ENCODE results near the gene USP31. TPM values are rescaled to one million over a fixed set of nuclear protein-coding genes. Genes with fewer than 3 reads are reported as not detected.

The USP31 gene
- total RNA-seq, 1 experiment from 2014 or later: 23.6 TPM

GRCh38 chr16:23132775-23133463 lies 16.3 kb downstream of the USP31 start:
- TF ChIP-seq, protein P1, sequence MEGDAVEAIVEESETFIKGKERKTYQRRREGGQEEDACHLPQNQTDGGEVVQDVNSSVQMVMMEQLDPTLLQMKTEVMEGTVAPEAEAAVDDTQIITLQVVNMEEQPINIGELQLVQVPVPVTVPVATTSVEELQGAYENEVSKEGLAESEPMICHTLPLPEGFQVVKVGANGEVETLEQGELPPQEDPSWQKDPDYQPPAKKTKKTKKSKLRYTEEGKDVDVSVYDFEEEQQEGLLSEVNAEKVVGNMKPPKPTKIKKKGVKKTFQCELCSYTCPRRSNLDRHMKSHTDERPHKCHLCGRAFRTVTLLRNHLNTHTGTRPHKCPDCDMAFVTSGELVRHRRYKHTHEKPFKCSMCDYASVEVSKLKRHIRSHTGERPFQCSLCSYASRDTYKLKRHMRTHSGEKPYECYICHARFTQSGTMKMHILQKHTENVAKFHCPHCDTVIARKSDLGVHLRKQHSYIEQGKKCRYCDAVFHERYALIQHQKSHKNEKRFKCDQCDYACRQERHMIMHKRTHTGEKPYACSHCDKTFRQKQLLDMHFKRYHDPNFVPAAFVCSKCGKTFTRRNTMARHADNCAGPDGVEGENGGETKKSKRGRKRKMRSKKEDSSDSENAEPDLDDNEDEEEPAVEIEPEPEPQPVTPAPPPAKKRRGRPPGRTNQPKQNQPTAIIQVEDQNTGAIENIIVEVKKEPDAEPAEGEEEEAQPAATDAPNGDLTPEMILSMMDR (IDR thresholded peaks at IDR 0.05; ENCODE audit: unreplicated experiment): no peak
- Mint-ChIP-seq H3K36me3 (ENCODE audit: insufficient read depth, unreplicated experiment) (no peaks in the 10 kb centered on the region), H3K27ac (ENCODE audit: unreplicated experiment) (no peak overlapping the region), H3K9me3 (ENCODE audit: low read depth, unreplicated experiment) (peaks cover 4% of the 10 kb centered on the region), H3K27me3 (ENCODE audit: unreplicated experiment) (no peaks in the 10 kb centered on the region), H3K4me1 (ENCODE audit: low read depth, unreplicated experiment) (no peaks in the 10 kb centered on the region), H3K4me3 (ENCODE audit: low read depth, unreplicated experiment) (no peak overlapping the region)
- DNase-seq: no peak
- CTCF ChIA-PET: no interaction called here
- intact Hi-C loops (cut with micrococcal nuclease; ENCODE audit: unreplicated experiment): no loop called here
- no TSS peak for BruUV-seq (replicated peaks)

GRCh38 chr16:23131931-23132621 lies 17.2 kb downstream of the USP31 start:
- Mint-ChIP-seq H3K4me1 (ENCODE audit: low read depth, unreplicated experiment) (no peaks in the 10 kb centered on the region), H3K27me3 (ENCODE audit: unreplicated experiment) (no peaks in the 10 kb centered on the region), H3K27ac (ENCODE audit: unreplicated experiment) (no peak overlapping the region), H3K36me3 (ENCODE audit: insufficient read depth, unreplicated experiment) (no peaks in the 10 kb centered on the region), H3K4me3 (ENCODE audit: low read depth, unreplicated experiment) (no peak overlapping the region), H3K9me3 (ENCODE audit: low read depth, unreplicated experiment) (no peaks in the 10 kb centered on the region)
- CTCF ChIA-PET: no interaction called here
- intact Hi-C loops (cut with micrococcal nuclease; ENCODE audit: unreplicated experiment): no loop called here
- no TSS peak for BruUV-seq (replicated peaks)
- TF ChIP-seq, protein P1 (IDR thresholded peaks at IDR 0.05; ENCODE audit: unreplicated experiment): no peak
- DNase-seq: no peak

DNA sequence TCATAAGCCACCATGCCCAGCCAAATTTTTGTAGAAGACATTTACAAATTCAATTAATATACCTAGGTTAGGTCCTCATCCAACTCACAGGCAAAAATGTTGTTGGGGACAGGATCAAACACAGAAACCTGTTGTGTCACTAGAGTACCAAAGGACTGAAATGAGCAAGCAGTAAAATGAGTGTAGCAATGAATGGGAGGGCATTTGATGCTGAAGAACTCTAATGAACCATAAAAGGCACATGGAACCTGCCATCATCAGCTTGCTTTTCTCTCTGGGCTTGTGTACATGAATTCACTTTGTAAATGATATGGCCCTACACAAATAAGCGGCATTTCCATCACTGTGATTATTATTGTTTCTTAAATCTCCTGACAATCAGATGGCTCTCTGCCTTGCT lies 17.8 kb downstream of the USP31 start:
- TF ChIP-seq, protein P1 (IDR thresholded peaks at IDR 0.05; ENCODE audit: unreplicated experiment): no peak
- Mint-ChIP-seq H3K27ac (ENCODE audit: unreplicated experiment) (no peak overlapping the region), H3K4me1 (ENCODE audit: low read depth, unreplicated experiment) (no peaks in the 10 kb centered on the region), H3K36me3 (ENCODE audit: insufficient read depth, unreplicated experiment) (no peaks in the 10 kb centered on the region), H3K9me3 (ENCODE audit: low read depth, unreplicated experiment) (no peaks in the 10 kb centered on the region), H3K4me3 (ENCODE audit: low read depth, unreplicated experiment) (no peak overlapping the region), H3K27me3 (ENCODE audit: unreplicated experiment) (no peaks in the 10 kb centered on the region)
- no peak for DNase-seq
- no TSS peak for BruUV-seq (replicated peaks)
- intact Hi-C loops (cut with micrococcal nuclease; ENCODE audit: unreplicated experiment): no loop called here
- CTCF ChIA-PET: no interaction called here

- intact Hi-C loops (cut with micrococcal nuclease; ENCODE audit: unreplicated experiment): no loop called here
- DNase-seq: no peak
- BruUV-seq (replicated peaks): no TSS peak
- no peaks in the 10 kb centered on the region for H3K4me1 Mint-ChIP-seq (ENCODE audit: low read depth, unreplicated experiment)
- H3K27me3 Mint-ChIP-seq (ENCODE audit: unreplicated experiment): no peaks in the 10 kb centered on the region
- H3K9me3 Mint-ChIP-seq (ENCODE audit: low read depth, unreplicated experiment): no peaks in the 10 kb centered on the region
- CTCF ChIA-PET: no interaction called here
- H3K36me3 Mint-ChIP-seq (ENCODE audit: insufficient read depth, unreplicated experiment): no peaks in the 10 kb centered on the region
- H3K27ac Mint-ChIP-seq (ENCODE audit: unreplicated experiment): no peak overlapping the region
- H3K4me3 Mint-ChIP-seq (ENCODE audit: low read depth, unreplicated experiment): no peak overlapping the region
- TF ChIP-seq, protein P1 (IDR thresholded peaks at IDR 0.05; ENCODE audit: unreplicated experiment): no peak
These were observed 18.2 kb downstream of the USP31 start for GRCh38 chr16:23131036-23131435.

Measured in Calu3 (cell line).